C4-2B (cell line): Measurements from ENCODE around the gene C4orf50.

Experiments used
- H3K27ac ChIP-seq: fragments of 450-650 bp; 2 replicates; pipeline ENCODE4 v1.5.1; 2017
- ZFX ChIP-seq: fragments of 450-650 bp; IDR thresholded peaks from 2 replicates; pipeline ENCODE4 v1.6.1; 2017
- TF ChIP-seq, protein P1 (sequence below): fragments of 450-650 bp; conservative IDR thresholded peaks from 2 replicates; pipeline ENCODE4 v1.5.1; 2017; ENCODE audit warnings: mild to moderate bottlenecking

Gene C4orf50

GRCh38 chr4:5887361-5888221, 130.6 kb downstream of the C4orf50 start:
- TF ChIP-seq, protein P1, sequence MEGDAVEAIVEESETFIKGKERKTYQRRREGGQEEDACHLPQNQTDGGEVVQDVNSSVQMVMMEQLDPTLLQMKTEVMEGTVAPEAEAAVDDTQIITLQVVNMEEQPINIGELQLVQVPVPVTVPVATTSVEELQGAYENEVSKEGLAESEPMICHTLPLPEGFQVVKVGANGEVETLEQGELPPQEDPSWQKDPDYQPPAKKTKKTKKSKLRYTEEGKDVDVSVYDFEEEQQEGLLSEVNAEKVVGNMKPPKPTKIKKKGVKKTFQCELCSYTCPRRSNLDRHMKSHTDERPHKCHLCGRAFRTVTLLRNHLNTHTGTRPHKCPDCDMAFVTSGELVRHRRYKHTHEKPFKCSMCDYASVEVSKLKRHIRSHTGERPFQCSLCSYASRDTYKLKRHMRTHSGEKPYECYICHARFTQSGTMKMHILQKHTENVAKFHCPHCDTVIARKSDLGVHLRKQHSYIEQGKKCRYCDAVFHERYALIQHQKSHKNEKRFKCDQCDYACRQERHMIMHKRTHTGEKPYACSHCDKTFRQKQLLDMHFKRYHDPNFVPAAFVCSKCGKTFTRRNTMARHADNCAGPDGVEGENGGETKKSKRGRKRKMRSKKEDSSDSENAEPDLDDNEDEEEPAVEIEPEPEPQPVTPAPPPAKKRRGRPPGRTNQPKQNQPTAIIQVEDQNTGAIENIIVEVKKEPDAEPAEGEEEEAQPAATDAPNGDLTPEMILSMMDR: no peak
- no peak for TF ChIP-seq ZFX
- H3K27ac ChIP-seq: no peak overlapping the region

- TF ChIP-seq, protein P1: no peak
- TF ChIP-seq ZFX: no peak
- no peak overlapping the region for H3K27ac ChIP-seq
Measured at GRCh38 chr4:5887011-5887360, 131.2 kb downstream of the C4orf50 start.

GRCh38 chr4:5885733-5886132, 132.5 kb downstream of the C4orf50 start:
- TF ChIP-seq, protein P1: no peak
- no peak for TF ChIP-seq ZFX
- H3K27ac ChIP-seq: no peak overlapping the region

DNA sequence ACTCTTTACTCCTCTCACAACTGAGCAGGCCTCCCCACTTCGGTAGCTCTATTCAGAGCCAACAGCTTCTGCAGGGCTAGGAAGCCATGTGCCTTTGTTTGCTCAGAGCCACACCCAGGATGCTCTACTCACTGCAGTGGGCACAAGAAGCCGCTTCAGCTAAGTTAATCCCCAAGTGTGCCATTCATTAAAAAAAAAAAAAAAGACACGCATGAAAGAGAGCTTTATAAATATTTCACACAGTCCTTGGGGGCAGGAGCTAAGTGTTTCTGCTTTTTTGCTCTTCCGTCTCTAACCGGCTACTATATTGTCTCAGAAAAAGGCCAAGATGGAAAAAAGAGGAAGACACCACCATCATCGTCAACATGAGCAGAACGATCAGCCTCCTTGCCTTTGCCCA, 133.4 kb downstream of the C4orf50 start:
- H3K27ac ChIP-seq: no peak overlapping the region

DNA sequence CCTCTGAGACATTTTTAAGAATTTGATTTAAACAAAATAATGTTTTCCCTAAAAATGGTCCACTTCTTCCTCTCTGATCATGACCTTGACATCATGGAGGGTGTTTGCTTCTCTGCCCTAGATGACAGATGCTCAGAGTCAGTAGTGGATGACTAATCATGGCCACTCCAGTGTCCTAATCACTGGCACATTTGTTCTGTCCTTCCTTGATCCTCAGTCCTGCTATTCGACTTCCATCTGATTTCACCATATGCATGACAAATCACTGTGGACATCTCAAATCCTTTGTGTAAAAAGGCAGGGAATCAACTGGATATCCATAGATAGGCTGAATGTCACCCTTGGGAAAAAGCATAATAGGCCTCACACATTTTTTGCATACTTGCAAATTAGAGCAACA, 134.3 kb downstream of the C4orf50 start:
- no peak overlapping the region for H3K27ac ChIP-seq
- TF ChIP-seq ZFX: no peak
- TF ChIP-seq, protein P1: no peak

More for the DNA sequence above, 133.4 kb downstream of the C4orf50 start:
- TF ChIP-seq, protein P1: no peak
- TF ChIP-seq ZFX: no peak

DNA sequence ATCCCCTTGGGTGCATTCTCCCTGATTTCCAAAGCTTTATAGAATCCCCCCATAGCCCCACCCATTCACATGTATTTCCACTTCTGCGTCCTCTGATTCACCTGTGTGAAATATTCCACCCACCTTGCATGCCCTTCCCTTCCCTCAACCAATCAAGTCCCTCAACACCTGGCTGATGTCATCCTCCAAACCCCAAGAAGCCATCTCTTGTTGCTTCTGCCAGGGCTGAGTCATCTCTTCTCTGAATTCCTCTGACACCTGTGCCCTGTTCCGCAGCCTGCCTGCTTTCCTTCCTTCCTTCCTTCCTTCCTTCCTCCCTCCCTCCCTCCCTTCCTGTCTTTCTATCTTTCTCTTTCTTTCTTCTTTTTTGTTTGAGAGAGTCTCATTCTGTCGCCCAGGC, 135.3 kb downstream of the C4orf50 start:
- TF ChIP-seq, protein P1: no peak
- no peak overlapping the region for H3K27ac ChIP-seq

DNA sequence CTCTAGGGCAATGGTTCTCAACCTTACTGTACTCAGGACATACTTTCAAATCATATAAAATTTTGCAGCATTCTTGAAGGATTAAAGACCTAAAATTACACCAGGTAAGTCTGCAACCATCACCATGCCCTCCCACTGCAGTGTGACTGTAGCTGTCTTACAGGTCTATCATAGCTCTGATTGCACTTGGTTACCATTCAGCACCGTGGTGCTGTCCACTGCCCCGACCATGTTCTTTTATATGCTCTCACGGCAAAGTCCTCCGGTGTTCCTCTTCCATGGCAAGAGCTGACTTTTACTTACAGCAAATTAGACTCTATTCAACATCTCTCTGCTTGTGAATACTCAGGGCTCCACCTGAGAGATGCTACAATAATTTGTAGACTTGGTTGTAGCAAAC, 136.9 kb downstream of the C4orf50 start:
- H3K27ac ChIP-seq: no peak overlapping the region
- TF ChIP-seq, protein P1: no peak
